ENCODE results near the gene CASP1. TPM values are rescaled to one million over a fixed set of nuclear protein-coding genes. Genes with fewer than 3 reads are reported as not detected.

Gene CASP1
- total and polyA plus RNA-seq, 5 donors from 2014 or later: 67.5 to 208 (median 110) TPM

DNA sequence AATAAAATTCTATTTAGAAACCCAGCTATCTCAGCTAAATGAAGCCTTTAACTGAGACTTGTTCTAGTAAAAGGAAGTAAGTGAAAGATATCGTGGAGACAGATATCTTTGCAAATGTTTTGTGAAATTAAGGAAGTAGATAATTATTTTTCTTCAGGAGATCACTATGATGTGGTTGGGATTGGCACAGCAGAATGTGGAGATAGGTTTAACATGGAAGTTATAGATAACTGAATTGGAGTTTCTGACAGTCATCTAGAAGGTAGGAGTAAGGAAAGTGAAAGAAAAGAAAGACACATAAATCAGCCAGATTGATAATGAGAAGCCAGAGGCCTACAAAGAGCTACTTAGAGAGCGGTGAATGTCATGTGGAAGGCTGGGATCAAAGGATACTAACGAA is 7.3 kb downstream of the CASP1 start:
- Histone ChIP-seq H3K27ac (ENCODE audit: insufficient read depth, low read length, poor library complexity, severe bottlenecking) (no peak overlapping the region), H3K4me3 (ENCODE audit: low read depth, low read length) (peak overlapping the region; percentile 45), H3K36me3 (ENCODE audit: control insufficient read depth, insufficient read depth, low read length) (peaks cover 67% of the 10 kb centered on the region), H3K27me3 (ENCODE audit: control insufficient read depth, insufficient read depth, low read length) (no peaks in the 10 kb centered on the region), H3K4me1 (ENCODE audit: control insufficient read depth, insufficient read depth, low read length, poor library complexity, severe bottlenecking) (peaks cover 16% of the 10 kb centered on the region), H3K9me3 (ENCODE audit: control insufficient read depth in 2 of 2, low read length in 2 of 2) (no peaks in the 10 kb centered on the region)
- Mint-ChIP-seq H3K4me3 (peak overlapping the region in 3 of 4 donors; percentile 15 to 62 (median 44)), H3K36me3 (peaks cover 58% of the 10 kb centered on the region), H3K9me3 (peaks cover 0 to 2% (median 0%) of the 10 kb centered on the region in 7 donors), H3K27ac (peak overlapping the region in 2 of 3 donors; percentile 29 to 82), H3K4me1 (peaks cover 30 to 57% (median 38%) of the 10 kb centered on the region in 4 donors), H3K27me3 (no peaks in the 10 kb centered on the region)
- ATAC-seq (ENCODE audit: low read depth in 2 of 2) (no peak), DNase-seq (no peak)

DNA sequence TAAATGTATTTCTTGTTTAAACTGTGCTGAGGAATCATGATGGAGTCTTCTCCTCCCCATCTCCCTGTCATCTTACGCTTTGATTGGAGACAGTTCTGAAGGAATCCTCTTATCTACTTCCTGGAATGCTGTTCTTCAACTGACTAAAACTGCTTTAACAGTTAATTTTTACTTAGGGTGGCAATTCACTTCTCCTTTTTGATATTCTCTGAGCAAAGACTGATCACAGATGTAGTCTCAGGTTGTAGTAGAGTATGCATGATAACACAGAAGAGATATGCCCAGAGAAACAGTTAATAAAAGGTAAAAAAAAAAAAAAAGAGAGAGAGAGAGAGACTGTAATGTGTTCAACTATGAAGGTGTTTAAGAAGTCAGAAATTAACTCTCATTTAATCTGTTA is 10.6 kb downstream of the CASP1 start:
- Histone ChIP-seq H3K4me3 (ENCODE audit: low read depth, low read length) (no peak overlapping the region), H3K36me3 (ENCODE audit: control insufficient read depth, insufficient read depth, low read length) (peaks cover 48% of the 10 kb centered on the region), H3K9me3 (ENCODE audit: control insufficient read depth in 2 of 2, low read length in 2 of 2) (no peaks in the 10 kb centered on the region), H3K27ac (ENCODE audit: insufficient read depth, low read length, poor library complexity, severe bottlenecking) (no peak overlapping the region), H3K4me1 (ENCODE audit: control insufficient read depth, insufficient read depth, low read length, poor library complexity, severe bottlenecking) (peaks cover 5% of the 10 kb centered on the region), H3K27me3 (ENCODE audit: control insufficient read depth, insufficient read depth, low read length) (no peaks in the 10 kb centered on the region)
- Mint-ChIP-seq H3K27ac (peak overlapping the region in 1 of 3 donors; percentile 79), H3K27me3 (no peaks in the 10 kb centered on the region), H3K4me1 (peaks cover 17 to 39% (median 24%) of the 10 kb centered on the region in 4 donors), H3K36me3 (peaks cover 34% of the 10 kb centered on the region), H3K9me3 (peaks cover 0 to 5% (median 2%) of the 10 kb centered on the region in 7 donors), H3K4me3 (no peak overlapping the region)
- no peak for DNase-seq
- ATAC-seq (ENCODE audit: low read depth in 2 of 2): no peak

DNA sequence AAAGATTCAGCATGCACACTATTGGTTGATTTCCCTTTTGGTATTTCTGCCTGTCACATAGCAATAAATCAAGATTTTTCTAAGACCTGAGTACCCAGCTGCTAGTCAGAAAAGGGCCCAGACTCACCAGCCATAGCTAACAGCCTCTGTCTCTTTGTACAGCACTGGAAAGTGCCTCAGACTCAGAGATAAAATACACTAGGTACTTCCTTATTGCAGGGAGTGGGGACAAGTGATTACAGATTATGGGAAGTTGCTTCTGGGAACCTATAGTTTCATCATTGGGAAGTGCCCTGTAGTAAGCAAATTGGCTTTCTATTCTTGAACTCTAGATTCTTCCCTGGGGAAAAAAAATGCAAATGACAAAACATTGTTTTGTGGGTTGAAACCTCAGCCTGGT is 11.9 kb downstream of the CASP1 start, which contains the start of gene CASP5:
Gene CASP5, minus strand, starts transcription at position 166 of the 400 bp plus-strand sequence. Its CDS starts 32 bp downstream, at position 134.
- Histone ChIP-seq H3K36me3 (ENCODE audit: control insufficient read depth, insufficient read depth, low read length) (peaks cover 34% of the 10 kb centered on the region), H3K4me3 (ENCODE audit: low read depth, low read length) (no peak within 1 kb of the TSS), H3K27ac (ENCODE audit: insufficient read depth, low read length, poor library complexity, severe bottlenecking) (no peak within 1 kb of the TSS), H3K4me1 (ENCODE audit: control insufficient read depth, insufficient read depth, low read length, poor library complexity, severe bottlenecking) (peaks cover 3% of the 10 kb centered on the region), H3K9me3 (ENCODE audit: control insufficient read depth in 2 of 2, low read length in 2 of 2) (no peaks in the 10 kb centered on the region), H3K27me3 (ENCODE audit: control insufficient read depth, insufficient read depth, low read length) (no peaks in the 10 kb centered on the region)
- Mint-ChIP-seq H3K27ac (peak within 1 kb of the TSS in 2 of 3 donors; percentile 16 to 63), H3K27me3 (no peaks in the 10 kb centered on the region), H3K4me3 (no peak within 1 kb of the TSS), H3K4me1 (peaks cover 11 to 26% (median 16%) of the 10 kb centered on the region in 4 donors), H3K9me3 (peaks cover 0 to 5% (median 2%) of the 10 kb centered on the region in 7 donors), H3K36me3 (peaks cover 23% of the 10 kb centered on the region)
- ATAC-seq (ENCODE audit: low read depth in 2 of 2): no peak
- no peak for DNase-seq

DNA sequence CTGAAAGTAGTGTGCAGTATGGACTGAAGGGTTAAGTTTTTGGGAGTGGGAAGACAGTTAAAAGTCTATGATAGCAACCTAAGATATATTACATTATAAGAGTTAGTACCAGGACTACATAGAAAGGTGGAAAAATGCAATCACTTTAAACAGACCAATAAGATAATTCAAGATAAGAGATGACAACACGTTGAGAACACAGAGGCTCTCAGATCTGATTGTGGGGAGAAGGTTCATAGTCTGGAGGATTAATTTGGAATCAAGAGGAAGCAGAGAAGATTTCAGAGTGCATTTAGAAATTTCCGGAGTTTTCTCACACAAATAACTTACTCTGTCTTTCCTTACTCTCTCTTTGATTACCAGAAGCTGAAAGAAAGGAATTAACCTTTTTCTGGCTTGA is 12.4 kb downstream of the CASP1 start:
- no peak for ATAC-seq (ENCODE audit: low read depth in 2 of 2)
- Histone ChIP-seq H3K27me3 (ENCODE audit: control insufficient read depth, insufficient read depth, low read length) (no peaks in the 10 kb centered on the region), H3K9me3 (ENCODE audit: control insufficient read depth in 2 of 2, low read length in 2 of 2) (no peaks in the 10 kb centered on the region), H3K36me3 (ENCODE audit: control insufficient read depth, insufficient read depth, low read length) (peaks cover 30% of the 10 kb centered on the region), H3K4me1 (ENCODE audit: control insufficient read depth, insufficient read depth, low read length, poor library complexity, severe bottlenecking) (no peaks in the 10 kb centered on the region), H3K4me3 (ENCODE audit: low read depth, low read length) (no peak overlapping the region), H3K27ac (ENCODE audit: insufficient read depth, low read length, poor library complexity, severe bottlenecking) (no peak overlapping the region)
- no peak for DNase-seq
- H3K27ac Mint-ChIP-seq: peak overlapping the region in 1 of 3 donors; percentile 63
- no peak overlapping the region for H3K4me3 Mint-ChIP-seq
- H3K36me3 Mint-ChIP-seq: peaks cover 18% of the 10 kb centered on the region
- H3K27me3 Mint-ChIP-seq: no peaks in the 10 kb centered on the region
- H3K4me1 Mint-ChIP-seq: peaks cover 6 to 21% (median 11%) of the 10 kb centered on the region in 4 donors
- peaks cover 0 to 5% (median 2%) of the 10 kb centered on the region in 7 donors for H3K9me3 Mint-ChIP-seq

DNA sequence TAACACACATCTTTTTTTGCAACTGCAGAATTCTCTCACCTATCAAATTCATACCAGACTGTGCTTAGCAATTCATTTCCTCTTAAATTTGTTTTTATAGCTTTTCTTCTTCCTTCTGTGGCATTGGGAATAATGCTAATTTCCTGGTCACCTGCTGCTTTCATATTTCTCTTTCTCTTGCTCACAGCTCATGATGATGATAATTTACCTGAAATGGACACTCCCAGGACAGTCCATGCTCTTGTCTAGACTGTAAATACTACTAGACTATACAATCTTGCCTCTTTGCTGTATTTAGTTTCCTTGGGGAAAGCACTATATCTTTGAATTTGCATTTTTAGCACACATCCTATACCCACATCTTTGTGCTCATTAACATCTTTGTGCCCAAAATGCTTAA is 27.5 kb downstream of the CASP1 start:
- Histone ChIP-seq H3K4me3 (ENCODE audit: low read depth, low read length) (no peak overlapping the region), H3K36me3 (ENCODE audit: control insufficient read depth, insufficient read depth, low read length) (no peaks in the 10 kb centered on the region), H3K27me3 (ENCODE audit: control insufficient read depth, insufficient read depth, low read length) (no peaks in the 10 kb centered on the region), H3K27ac (ENCODE audit: insufficient read depth, low read length, poor library complexity, severe bottlenecking) (no peak overlapping the region), H3K4me1 (ENCODE audit: control insufficient read depth, insufficient read depth, low read length, poor library complexity, severe bottlenecking) (no peaks in the 10 kb centered on the region), H3K9me3 (ENCODE audit: control insufficient read depth in 2 of 2, low read length in 2 of 2) (no peaks in the 10 kb centered on the region)
- no peak for ATAC-seq (ENCODE audit: low read depth in 2 of 2)
- Mint-ChIP-seq H3K9me3 (peaks cover 0 to 3% (median 0%) of the 10 kb centered on the region in 7 donors), H3K36me3 (no peaks in the 10 kb centered on the region), H3K4me1 (peaks cover 0 to 4% (median 2%) of the 10 kb centered on the region in 4 donors), H3K4me3 (no peak overlapping the region), H3K27ac (no peak overlapping the region), H3K27me3 (no peaks in the 10 kb centered on the region)
- DNase-seq: no peak

DNA sequence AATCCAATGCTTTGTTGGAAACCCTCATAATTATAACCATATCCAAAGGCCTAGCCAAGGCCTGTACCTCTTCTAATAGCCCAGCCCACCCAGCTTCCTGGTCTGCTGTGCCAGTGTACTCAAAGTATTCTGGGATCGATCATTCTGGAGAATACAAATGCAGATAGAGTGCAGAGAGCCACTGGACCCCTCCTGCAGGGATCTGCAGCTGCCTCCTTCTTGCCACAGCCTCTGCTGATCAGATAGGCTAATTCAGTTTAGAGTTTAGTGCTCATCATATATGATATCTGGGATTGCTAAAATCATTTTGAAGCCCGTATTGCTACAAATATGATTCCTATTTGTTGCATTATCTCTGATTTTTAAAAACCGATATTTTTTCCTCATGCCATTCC is 29.5 kb downstream of the CASP1 start:
- Mint-ChIP-seq H3K36me3 (no peaks in the 10 kb centered on the region), H3K9me3 (peaks cover 0 to 1% (median 0%) of the 10 kb centered on the region in 7 donors), H3K4me3 (no peak overlapping the region), H3K4me1 (peaks cover 0 to 6% (median 5%) of the 10 kb centered on the region in 4 donors), H3K27me3 (no peaks in the 10 kb centered on the region), H3K27ac (no peak overlapping the region)
- no peaks in the 10 kb centered on the region for H3K27me3 ChIP-seq (ENCODE audit: control insufficient read depth, insufficient read depth, low read length)
- no peak overlapping the region for H3K27ac ChIP-seq (ENCODE audit: insufficient read depth, low read length, poor library complexity, severe bottlenecking)
- H3K36me3 ChIP-seq (ENCODE audit: control insufficient read depth, insufficient read depth, low read length): no peaks in the 10 kb centered on the region
- H3K4me3 ChIP-seq (ENCODE audit: low read depth, low read length): no peak overlapping the region
- DNase-seq: no peak
- no peak for ATAC-seq (ENCODE audit: low read depth in 2 of 2)
- no peaks in the 10 kb centered on the region for H3K4me1 ChIP-seq (ENCODE audit: control insufficient read depth, insufficient read depth, low read length, poor library complexity, severe bottlenecking)
- no peaks in the 10 kb centered on the region for H3K9me3 ChIP-seq (ENCODE audit: control insufficient read depth in 2 of 2, low read length in 2 of 2)

DNA sequence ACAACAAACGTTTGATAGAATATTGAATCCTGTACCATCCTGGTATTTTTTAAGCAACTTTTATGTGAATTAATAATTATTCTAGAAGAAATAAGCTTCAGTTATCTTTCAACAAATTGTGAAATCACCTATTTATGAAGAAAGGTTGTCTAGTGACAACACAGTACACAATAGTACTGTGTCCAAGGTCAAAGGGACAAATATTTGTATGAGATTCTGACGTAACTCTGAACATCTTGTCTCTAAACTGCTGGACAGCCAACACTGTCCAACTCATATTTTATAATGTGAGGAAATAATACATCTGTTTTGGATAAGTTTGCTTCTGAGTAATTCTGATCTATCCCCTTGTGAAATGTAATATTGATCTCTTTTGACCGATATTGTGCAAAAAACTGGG is 30.9 kb downstream of the CASP1 start:
- no peak for DNase-seq
- peaks cover 0 to 1% (median 0%) of the 10 kb centered on the region in 7 donors for H3K9me3 Mint-ChIP-seq
- no peaks in the 10 kb centered on the region for H3K27me3 ChIP-seq (ENCODE audit: control insufficient read depth, insufficient read depth, low read length)
- H3K4me1 ChIP-seq (ENCODE audit: control insufficient read depth, insufficient read depth, low read length, poor library complexity, severe bottlenecking): no peaks in the 10 kb centered on the region
- H3K4me3 Mint-ChIP-seq: no peak overlapping the region
- no peaks in the 10 kb centered on the region for H3K9me3 ChIP-seq (ENCODE audit: control insufficient read depth in 2 of 2, low read length in 2 of 2)
- ATAC-seq (ENCODE audit: low read depth in 2 of 2): no peak
- H3K4me1 Mint-ChIP-seq: peaks cover 5 to 11% (median 6%) of the 10 kb centered on the region in 4 donors
- H3K27ac Mint-ChIP-seq: no peak overlapping the region
- no peaks in the 10 kb centered on the region for H3K36me3 Mint-ChIP-seq
- no peaks in the 10 kb centered on the region for H3K36me3 ChIP-seq (ENCODE audit: control insufficient read depth, insufficient read depth, low read length)
- no peaks in the 10 kb centered on the region for H3K27me3 Mint-ChIP-seq
- no peak overlapping the region for H3K27ac ChIP-seq (ENCODE audit: insufficient read depth, low read length, poor library complexity, severe bottlenecking)
- H3K4me3 ChIP-seq (ENCODE audit: low read depth, low read length): no peak overlapping the region

DNA sequence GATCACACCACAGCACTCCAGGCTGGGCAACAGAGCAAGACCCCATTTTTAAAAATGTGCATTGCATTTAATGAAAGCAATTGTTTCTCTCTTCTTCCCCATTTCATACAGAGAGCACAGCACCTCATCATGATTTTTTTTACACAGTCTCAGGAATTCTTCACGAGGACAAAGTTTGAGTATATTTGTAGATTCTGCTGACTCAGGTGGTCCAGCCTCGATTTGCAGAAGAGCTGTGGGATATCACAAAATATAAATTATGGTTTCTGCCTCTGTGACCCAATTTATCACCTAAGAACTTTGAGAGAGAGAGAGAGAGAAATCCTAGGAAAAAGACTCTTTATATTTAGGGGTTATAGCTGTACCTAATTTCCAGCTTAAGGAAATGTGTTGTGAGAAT is 31.8 kb downstream of the CASP1 start:
- no peak for DNase-seq
- Mint-ChIP-seq H3K4me3 (no peak overlapping the region), H3K9me3 (peaks cover 0 to 1% (median 0%) of the 10 kb centered on the region in 7 donors), H3K4me1 (peaks cover 5 to 11% (median 6%) of the 10 kb centered on the region in 4 donors), H3K27ac (no peak overlapping the region), H3K27me3 (no peaks in the 10 kb centered on the region), H3K36me3 (no peaks in the 10 kb centered on the region)
- Histone ChIP-seq H3K4me1 (ENCODE audit: control insufficient read depth, insufficient read depth, low read length, poor library complexity, severe bottlenecking) (no peaks in the 10 kb centered on the region), H3K4me3 (ENCODE audit: low read depth, low read length) (no peak overlapping the region), H3K9me3 (ENCODE audit: control insufficient read depth in 2 of 2, low read length in 2 of 2) (no peaks in the 10 kb centered on the region), H3K27me3 (ENCODE audit: control insufficient read depth, insufficient read depth, low read length) (no peaks in the 10 kb centered on the region), H3K27ac (ENCODE audit: insufficient read depth, low read length, poor library complexity, severe bottlenecking) (no peak overlapping the region), H3K36me3 (ENCODE audit: control insufficient read depth, insufficient read depth, low read length) (no peaks in the 10 kb centered on the region)
- no peak for ATAC-seq (ENCODE audit: low read depth in 2 of 2)

Data from CD4-positive, CD25-positive, alpha-beta regulatory T cell (primary cell).